ENCODE results near the gene MYBPHL.

MYBPHL gene

GRCh38 chr1:109279615-109280278, 27.1 kb downstream of the MYBPHL start:
- no peak for DNase-seq (ENCODE audit: low read depth, low spot score)
- TF ChIP-seq, protein P1, sequence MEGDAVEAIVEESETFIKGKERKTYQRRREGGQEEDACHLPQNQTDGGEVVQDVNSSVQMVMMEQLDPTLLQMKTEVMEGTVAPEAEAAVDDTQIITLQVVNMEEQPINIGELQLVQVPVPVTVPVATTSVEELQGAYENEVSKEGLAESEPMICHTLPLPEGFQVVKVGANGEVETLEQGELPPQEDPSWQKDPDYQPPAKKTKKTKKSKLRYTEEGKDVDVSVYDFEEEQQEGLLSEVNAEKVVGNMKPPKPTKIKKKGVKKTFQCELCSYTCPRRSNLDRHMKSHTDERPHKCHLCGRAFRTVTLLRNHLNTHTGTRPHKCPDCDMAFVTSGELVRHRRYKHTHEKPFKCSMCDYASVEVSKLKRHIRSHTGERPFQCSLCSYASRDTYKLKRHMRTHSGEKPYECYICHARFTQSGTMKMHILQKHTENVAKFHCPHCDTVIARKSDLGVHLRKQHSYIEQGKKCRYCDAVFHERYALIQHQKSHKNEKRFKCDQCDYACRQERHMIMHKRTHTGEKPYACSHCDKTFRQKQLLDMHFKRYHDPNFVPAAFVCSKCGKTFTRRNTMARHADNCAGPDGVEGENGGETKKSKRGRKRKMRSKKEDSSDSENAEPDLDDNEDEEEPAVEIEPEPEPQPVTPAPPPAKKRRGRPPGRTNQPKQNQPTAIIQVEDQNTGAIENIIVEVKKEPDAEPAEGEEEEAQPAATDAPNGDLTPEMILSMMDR (IDR thresholded peaks at IDR 0.05; ENCODE audit: insufficient read depth, low read length, missing control alignments) = no peak
- ChIA-PET POLR2A (interaction anchor here (1.1 kb wide), 1 partner anchor 118 kb away, joined by 6 read pairs; the partner anchor contains the start of gene SORT1), CTCF (interaction anchor here (0.9 to 8.4 kb wide), 14 partner anchors 10 to 252 kb away, joined by 3 to 340 read pairs (median 5); partner anchors contain the start of genes CELSR2, CYB561D1, MYBPHL and SORT1)
- no peak overlapping the region for H3K4me3 ChIP-seq (ENCODE audit: low read depth, low read length)

DNA sequence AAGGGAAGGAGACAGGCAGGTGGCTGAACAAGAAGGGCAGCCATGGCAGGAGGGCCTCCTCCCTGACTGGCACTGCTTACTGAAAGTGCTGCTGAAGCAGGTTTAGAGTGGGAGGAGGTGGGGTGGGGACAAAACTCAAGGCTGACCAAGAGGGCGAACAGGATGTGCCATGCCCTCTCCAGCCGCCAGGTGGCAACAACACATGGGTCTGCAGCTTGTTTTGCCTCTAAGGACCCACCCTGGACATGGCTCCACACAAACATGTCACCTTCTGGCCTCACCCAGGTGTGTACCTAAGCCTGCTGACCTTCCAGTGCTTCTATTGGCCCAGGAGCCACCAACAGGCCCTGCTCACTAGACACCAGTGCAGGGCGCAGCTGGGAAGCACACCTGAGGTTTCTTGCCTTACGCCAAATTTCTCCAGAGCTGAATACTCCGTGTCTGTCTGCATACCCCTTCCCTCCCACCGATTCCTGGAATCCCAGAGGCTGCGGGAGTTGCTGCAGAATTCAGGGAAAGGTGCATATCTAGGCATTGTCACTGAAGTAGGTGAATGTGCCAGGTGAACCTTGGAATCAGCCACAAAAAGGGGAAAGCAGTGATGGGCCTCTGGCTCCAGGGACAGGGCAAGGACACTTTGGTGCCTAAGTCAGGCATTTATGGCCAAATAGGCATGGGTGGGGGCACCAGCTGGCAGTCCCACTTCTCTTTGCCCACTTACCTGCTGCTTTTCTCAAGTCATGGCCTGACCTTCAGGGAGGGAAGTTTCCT, 29.2 kb downstream of the MYBPHL start:
- DNase-seq (ENCODE audit: low read depth, low spot score) = no peak
- TF ChIP-seq, protein P1 (IDR thresholded peaks at IDR 0.05; ENCODE audit: insufficient read depth, low read length, missing control alignments) = peak; percentile 94
- CTCF ChIA-PET = interaction anchor here (0.6 to 8.4 kb wide), 37 partner anchors 8 to 271 kb away, joined by 3 to 340 read pairs (median 4); partner anchors contain the start of genes ATXN7L2, CELSR2, GNAI3 and MYBPHL
- POLR2A ChIA-PET = interaction anchor here (2.1 kb wide), 1 partner anchor 119 kb away, joined by 10 read pairs; the partner anchor contains the start of gene SORT1
- H3K4me3 ChIP-seq (ENCODE audit: low read depth, low read length) = no peak overlapping the region

GRCh38 chr1:109275706-109276345, 31.0 kb downstream of the MYBPHL start:
- no peak for DNase-seq (ENCODE audit: low read depth, low spot score)
- ChIA-PET POLR2A (interaction anchor here (0.6 to 2.1 kb wide), 2 partner anchors 121 to 176 kb away, joined by 3 to 10 read pairs; partner anchors contain the start of gene SORT1), CTCF (interaction anchor here (1.2 to 8.4 kb wide), 17 partner anchors 10 to 258 kb away, joined by 3 to 340 read pairs (median 15); partner anchors contain the start of genes CELSR2 and SORT1)
- no peak overlapping the region for H3K4me3 ChIP-seq (ENCODE audit: low read depth, low read length)
- TF ChIP-seq, protein P1 (IDR thresholded peaks at IDR 0.05; ENCODE audit: insufficient read depth, low read length, missing control alignments) = no peak

DNA sequence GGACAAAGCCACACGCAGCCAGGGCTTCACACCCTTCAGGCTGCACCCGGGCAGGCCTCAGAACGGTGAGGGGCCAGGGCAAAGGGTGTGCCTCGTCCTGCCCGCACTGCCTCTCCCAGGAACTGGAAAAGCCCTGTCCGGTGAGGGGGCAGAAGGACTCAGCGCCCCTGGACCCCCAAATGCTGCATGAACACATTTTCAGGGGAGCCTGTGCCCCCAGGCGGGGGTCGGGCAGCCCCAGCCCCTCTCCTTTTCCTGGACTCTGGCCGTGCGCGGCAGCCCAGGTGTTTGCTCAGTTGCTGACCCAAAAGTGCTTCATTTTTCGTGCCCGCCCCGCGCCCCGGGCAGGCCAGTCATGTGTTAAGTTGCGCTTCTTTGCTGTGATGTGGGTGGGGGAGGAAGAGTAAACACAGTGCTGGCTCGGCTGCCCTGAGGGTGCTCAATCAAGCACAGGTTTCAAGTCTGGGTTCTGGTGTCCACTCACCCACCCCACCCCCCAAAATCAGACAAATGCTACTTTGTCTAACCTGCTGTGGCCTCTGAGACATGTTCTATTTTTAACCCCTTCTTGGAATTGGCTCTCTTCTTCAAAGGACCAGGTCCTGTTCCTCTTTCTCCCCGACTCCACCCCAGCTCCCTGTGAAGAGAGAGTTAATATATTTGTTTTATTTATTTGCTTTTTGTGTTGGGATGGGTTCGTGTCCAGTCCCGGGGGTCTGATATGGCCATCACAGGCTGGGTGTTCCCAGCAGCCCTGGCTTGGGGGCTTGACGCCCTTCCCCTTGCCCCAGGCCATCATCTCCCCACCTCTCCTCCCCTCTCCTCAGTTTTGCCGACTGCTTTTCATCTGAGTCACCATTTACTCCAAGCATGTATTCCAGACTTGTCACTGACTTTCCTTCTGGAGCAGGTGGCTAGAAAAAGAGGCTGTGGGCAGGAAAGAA, 32.0 kb downstream of the MYBPHL start:
- CTCF ChIA-PET = interaction anchor here (2.9 to 8.4 kb wide), 3 partner anchors 27 to 259 kb away, joined by 15 to 340 read pairs (median 35); partner anchors contain the start of genes CELSR2 and SORT1
- H3K4me3 ChIP-seq (ENCODE audit: low read depth, low read length) = no peak overlapping the region
- TF ChIP-seq, protein P1 (IDR thresholded peaks at IDR 0.05; ENCODE audit: insufficient read depth, low read length, missing control alignments) = no peak
- DNase-seq (ENCODE audit: low read depth, low spot score) = no peak
- POLR2A ChIA-PET = no interaction called here

DNA sequence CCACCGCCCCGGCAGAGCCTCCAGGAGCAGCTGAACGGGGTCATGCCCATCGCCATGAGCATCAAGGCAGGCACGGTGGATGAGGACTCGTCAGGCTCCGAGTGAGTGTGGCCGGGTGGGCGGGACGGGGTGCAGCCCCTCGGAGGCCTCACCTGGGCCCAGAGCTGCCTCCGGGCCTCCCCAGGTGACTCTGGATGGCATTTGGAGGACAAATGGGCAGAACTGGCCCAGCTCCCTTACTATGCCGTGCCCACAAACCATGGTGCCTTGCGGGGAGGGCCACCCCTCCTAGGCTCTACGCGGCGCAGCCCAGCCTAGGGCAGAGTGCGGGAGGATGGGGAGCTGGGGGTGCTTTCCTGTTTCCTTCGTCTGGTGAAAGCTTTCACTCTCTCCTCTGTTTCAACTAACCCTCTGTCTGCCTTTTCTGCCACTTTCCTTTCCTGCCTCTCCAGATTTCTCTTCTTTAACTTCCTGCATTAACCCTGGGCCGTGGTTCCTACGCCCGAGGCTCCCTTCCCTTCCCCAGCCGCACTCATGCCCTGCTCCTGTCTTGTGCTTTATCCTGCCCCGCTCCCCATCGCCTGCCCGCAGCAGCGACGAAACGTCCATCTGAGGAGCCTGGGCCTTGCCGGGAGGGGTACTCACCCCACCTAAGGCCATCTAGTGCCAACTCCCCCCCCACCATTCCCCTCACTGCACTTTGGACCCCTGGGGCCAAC, 33.1 kb downstream of the MYBPHL start:
- no peak overlapping the region for H3K4me3 ChIP-seq (ENCODE audit: low read depth, low read length)
- ChIA-PET CTCF (interaction anchor here (1.2 kb wide), 2 partner anchors 9 to 72 kb away, joined by 3 to 5 read pairs; no protein-coding TSS in a partner anchor), POLR2A (no interaction called here)
- TF ChIP-seq, protein P1 (IDR thresholded peaks at IDR 0.05; ENCODE audit: insufficient read depth, low read length, missing control alignments) = no peak
- no peak for DNase-seq (ENCODE audit: low read depth, low spot score)

Measured in AG04449 (cell line).